ENCODE results near the gene LSP1.
"Not testable (repeated sequence)": the region's sequence is repeated elsewhere in the genome, so short reads cannot be mapped to it uniquely, and the experiment has no call there.

The LSP1 gene

DNA sequence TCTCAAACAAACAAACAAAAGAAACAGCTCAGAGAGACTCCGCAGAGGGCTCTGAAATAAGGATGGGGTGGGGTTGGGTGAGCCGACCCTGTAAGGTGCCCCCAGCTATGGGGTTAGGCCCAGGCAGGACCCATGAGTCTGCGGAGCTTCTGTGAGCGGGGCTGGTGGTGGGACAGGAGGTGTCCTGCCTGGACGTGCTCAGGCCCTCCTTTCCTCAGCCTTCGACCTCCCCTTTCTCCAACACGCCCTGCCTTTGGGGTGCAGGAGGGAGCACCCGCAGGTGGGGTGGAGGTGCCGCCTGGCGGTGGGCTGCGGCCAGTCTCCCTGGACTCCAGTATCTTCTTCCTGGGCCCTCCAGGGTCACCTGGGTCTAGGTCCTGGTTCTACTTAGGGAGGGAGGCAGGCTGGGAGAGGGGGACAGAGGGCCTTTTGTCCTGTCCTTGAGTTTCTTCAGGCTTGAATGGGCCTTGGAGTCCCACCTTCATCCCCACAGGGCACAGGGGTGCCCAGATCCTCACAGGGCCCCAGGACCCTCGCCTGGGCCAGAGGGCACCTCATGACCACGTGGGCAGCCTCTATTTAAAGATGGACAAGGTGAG lies 26.6 kb downstream of the LSP1 start:
- DNase-seq, result no peak

DNA sequence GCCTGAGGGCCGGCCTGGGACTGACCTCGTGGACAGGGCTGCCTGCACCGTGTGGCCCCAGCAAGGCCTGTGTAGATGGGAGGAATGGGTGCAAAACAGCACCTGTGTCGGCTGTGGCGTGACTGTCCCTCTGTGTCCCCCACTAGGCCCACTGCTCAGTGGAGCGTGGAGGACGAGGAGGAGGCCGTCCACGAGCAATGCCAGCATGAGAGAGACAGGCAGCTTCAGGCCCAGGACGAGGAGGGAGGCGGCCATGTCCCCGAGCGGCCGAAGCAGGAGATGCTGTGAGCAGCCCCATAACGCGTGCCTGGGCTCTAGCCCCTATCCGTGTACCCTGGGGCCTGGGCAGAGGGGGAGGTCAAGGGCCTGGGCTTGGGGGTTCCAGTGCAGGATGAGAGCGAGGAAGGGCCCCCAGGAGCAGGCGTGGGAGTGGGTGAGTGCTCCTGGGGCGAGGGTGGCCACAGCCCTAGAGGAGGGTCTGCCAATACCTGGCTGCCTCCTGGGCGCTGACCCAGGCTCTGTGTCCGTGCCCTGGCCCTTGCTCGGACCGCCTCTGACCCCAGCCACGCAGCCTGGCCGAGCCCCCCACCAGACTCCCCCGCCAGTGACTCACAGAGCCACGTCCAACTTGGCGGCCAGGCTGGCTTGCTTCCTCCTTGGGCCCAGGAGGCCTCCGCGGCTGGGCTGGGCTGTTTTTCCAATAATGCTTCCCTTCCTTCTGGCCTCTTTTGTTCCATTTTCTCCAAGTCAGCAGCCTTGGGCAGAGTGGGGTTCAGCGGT lies 27.2 kb downstream of the LSP1 start:
- DNase-seq, result no peak

DNA sequence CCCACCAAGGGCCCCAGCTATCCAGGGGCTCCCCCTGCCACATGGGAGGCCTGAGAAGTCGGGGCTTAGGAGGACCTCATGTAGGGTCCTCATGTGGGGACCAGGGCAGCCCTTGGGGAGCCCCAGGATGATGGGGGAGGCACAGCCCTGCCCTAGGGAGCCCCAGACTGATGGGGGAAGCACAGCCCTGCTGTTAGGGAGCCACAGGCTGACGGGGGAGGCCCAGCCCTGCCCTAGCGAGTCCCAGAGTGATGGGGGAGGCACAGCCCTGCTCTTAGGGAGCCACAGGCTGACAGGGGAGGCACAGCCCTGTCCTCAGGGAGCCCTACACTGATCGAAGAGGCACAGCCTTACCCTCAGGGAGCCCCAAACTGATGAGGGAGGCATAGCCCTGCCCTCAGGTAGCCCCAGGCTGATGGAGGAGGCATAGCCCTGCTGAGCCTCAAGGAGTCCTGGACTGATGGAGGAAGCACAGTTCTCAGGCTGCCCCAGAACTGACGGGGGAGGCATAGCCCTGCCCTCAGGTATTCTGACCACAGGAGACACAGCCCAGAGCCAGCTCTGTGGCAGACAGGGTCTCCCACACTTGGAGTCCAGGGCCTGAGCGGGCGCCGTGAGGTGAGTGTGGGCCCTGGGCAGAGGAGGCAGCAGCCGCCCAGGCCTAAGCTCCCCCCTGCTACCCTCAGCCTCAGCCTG lies 28.0 kb downstream of the LSP1 start:
- no peak for DNase-seq

DNA sequence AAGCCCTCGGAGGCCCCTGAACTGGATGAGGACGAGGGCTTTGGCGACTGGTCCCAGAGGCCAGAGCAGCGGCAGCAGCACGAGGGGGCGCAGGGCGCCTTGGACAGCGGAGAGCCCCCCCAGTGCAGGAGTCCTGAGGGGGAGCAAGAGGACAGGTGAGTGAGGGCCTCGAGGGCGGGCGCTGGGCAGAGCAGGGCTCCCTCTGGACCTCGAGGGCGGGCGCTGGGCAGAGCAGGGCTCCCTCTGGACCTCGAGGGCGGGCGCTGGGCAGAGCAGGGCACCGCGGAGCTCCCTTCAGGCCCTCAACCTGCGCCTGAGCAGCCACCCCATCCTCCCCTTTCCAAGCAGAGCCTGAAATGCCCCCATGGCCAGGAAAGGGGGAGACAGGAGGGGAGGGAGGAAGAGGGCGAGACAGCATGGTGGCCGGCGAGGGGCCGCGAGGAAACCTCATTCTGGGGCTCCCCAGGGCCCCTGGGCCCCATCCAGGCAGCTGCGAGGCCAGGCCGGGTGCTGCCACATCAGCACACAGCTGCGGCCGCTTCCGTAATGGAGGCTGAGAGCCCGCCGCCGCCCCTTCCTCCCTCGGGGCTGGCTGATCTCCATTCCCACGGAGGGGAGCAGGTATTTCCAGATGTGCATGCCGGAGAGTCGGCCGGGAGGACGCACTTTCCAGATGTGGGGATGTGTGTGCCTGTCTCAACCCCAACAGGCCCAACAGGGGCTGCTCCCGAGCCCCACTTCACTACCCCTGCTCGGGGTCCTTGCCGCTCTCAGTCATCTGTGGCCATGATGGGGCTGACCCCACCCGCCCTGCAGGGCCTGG lies 28.8 kb downstream of the LSP1 start:
- no peak for DNase-seq

DNA sequence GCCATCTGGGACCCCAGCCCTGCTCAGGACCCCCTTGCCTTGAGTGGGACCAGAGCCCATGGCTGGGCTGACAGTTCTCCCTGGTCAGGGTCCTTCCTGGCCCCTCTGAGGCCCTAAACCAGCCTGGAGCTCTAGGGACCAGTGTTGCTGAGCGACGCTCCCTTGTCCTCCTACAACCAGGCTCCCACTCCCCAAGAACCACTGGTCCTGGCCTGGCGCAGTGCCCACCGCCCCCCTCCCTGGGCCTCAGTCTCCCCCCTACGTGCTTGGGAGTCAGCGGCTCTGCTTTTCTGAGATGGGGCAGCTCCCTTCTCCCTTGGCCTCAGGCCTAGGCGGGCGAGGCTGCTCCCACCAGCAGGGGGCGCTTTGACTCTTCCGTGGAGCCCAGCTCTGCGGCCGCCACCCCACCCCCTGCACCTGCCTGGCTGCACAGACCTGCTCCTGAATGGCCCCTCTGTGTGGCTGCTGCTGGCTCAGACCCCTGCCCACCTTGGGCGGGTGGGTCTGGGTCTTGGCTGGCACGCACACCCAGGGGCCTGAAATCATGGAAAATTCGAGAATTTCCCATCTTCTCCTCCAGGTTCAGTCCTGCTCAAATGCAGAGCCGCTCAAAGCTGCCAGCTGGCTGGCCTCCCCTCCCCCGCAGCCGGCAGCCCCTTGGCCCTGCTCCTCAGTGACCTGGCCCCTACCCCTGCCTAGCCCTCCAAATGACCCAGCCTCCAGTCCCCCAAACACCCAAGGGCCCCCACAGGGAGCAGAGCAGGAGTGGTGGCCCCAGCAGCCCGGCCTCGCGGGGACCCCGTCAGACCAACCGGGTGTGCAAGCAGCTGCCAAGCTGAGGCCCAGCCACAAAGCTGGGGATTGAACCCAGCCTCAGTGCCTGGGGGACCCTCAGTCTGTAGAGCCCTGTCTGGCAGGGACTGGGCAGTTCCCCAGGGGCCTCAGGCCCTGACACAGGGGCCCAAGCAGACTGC lies 29.7 kb downstream of the LSP1 start:
- no peak for DNase-seq

DNA sequence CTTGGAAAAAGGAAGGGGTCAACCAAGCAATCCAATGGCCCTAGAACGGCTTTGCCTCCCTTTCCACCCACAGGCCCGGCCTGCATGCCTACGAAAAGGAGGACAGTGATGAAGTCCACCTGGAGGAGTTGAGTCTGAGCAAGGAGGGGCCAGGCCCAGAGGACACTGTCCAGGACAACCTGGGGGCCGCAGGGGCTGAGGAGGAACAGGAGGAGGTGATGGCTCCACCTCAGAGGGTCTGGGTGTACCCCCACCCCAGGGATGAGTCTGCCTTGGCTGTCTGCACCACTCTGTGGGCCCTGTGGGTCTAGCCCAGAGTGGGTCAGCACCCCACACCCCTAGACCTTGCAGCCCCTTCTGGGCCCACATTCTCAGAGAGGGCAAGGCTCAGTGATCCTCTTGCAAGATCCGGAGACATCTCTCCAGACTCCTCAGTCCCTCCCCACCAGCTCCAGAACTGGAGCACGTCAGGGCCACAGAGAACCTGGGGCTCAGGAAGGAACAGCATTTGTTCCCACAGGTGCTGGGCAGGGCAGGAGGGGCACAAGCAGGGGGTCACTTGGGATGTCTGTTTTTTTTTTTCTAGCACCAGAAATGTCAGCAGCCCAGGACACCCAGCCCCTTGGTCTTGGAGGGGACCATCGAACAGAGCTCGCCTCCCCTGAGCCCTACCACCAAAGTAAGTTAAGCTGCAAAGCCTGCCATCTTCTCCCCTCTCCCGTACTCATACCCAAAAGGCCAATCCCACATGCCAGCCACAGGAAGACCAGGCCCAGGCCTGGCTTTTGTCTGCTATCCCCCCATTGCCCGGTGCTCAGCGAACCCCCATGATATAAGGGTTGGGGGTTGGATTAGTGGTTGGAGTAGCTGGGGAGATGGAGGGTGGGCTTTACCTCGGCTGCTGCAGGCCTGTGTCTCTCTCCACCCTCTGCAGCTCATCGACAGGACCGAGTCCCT lies 30.7 kb downstream of the LSP1 start:
- DNase-seq, result no peak

DNA sequence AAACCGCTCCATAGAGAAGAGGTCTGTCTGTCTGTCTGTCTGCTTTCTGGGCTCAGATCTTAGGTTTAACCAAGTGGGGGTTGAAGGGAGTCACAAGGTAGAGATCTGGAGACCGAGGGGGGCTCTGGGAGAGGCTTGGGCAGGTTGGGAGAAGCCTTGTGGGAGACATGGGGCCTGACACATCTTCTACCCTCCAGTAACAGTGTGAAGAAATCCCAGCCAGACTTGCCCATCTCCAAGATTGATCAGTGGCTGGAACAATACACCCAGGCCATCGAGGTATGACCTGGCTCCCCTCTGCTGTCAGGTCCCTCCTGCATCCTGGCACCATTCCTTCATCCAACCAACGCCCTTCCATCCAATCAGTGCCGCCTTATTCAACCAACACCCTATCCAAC lies 31.4 kb downstream of the LSP1 start:
- DNase-seq, result no peak

DNA sequence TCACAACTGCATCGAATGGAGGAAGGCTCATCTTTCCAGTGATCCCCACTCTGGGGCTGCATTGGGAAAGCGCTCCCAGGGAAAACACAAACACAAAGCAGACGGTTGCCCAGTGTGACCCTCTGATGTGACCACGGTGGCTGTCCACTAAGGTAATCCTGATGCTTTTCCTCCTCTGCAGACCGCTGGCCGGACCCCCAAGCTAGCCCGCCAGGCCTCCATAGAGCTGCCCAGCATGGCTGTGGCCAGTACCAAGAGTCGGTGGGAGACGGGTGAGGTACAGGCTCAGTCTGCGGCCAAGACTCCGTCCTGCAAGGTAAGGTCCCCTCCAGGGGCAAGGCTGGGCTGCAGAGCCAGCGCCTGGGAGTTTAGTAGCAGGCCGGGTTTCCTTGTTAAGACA lies 33.7 kb downstream of the LSP1 start:
- not testable (repeated sequence) for DNase-seq

DNA sequence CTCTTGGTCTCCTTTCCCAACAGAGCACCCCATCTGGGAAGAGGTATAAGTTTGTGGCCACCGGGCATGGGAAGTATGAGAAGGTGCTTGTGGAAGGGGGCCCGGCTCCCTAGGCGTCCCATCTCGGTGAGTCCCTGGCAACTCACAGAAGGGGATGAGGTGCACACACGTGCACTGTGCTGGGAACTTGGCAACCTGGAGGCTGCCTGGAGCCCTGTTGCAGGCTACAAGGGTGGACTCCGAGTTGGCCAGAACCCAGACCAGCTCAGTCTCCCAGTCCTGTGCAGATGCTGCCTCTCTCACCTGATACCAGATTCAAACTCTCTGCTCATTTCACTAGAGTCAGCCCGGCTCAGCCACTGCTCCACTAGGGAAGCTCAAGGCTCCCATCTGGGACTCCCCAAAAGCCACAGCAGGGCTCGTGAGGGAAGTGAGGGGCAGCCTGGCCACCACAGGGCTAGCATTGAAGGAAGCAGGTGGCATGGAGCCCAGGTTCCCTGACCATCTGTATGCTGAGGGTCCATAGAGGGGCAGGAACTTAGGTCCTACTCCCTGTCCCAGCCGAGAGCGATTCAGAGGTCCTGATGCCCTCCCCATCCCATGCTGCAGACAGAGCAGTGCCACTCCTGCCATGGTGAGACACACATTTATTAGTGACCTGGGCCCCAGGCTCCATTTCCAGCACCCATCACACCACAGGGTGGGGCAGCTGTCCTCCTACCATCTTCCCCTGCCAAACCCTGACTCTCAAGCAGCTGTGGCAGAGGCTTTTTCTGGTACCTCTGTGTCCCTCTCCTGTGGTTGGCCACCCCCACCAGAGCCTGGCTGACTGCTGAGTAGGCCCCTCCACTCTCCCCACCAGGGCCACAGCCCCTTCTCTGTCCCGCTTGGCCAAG lies 34.8 kb downstream of the LSP1 start:
- no peak for DNase-seq

DNA sequence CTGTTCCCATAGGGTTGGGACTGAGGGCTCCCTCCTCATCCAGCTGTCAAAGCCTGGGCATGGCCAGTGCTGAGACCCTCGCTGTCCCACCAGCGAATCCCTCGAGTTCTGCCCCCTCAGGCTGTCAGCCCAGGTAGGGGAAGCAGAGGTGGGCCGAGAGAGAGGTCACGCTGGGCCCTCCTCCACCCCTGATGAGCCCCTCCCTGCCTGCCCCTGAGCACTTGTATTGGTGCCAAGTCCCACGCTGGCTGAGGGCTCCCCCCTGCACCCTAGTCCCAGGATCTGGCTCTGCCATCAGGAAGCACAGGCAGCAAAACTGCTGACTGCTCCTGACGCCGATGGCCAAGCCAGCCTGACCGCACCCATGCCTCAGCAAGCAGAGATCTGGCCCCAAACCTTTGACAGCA lies 35.5 kb downstream of the LSP1 start:
- no peak for DNase-seq

DNA sequence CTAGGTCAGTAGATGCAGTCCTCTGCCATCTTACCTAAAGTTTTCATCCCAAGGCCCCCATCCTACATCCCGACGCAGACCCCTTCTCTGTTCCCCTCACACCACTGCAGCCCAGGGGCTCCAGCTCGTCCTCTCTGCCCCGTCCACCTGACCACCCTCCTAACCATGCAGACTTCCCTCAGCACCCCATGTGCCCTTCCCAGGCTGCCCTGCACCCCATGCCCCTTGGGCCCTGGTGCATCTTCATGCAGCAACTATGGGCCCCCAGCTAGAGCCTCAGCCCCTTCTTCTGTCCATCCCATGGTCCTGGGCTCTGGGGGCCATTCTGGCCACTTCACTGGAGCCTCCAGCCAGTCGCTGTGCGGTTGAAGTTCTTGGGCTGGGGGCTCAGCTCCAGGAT lies 35.9 kb downstream of the LSP1 start:
- DNase-seq, result no peak

DNA sequence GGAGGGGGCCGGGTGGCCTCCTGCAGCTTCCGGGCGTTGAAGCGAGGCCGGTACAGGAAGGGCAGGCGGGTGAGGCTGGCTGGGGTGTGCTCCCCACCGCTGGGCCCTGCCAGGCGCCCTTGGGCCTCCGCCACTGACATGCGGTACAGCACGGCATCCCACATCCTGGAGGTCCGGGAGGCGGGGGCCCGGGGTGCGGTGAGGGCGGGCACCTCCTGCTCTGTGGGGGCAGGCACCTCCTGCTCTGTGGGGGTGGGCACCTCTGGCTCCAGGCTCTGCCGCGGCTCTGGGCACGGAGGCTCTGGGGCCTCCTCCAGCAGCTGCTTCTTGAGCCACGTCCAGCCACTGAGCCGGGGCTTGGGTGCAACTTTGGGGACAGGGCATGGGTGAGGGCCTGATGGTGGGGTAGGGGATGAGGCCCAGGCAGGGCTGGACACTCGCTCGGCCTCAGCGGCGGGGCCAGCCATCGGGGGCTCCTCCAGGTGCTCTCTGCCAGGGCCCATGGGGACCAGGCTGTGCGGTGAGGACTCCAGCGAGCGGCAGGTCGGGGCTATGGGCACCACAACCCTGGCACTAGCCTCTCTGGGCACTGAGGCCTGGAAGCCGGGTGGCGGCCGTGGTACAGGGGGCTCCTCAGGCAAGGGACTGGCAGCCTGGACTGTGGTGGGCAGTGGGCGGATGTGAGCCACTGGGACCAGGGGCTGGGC lies 36.5 kb downstream of the LSP1 start:
- DNase-seq, result no peak

DNA sequence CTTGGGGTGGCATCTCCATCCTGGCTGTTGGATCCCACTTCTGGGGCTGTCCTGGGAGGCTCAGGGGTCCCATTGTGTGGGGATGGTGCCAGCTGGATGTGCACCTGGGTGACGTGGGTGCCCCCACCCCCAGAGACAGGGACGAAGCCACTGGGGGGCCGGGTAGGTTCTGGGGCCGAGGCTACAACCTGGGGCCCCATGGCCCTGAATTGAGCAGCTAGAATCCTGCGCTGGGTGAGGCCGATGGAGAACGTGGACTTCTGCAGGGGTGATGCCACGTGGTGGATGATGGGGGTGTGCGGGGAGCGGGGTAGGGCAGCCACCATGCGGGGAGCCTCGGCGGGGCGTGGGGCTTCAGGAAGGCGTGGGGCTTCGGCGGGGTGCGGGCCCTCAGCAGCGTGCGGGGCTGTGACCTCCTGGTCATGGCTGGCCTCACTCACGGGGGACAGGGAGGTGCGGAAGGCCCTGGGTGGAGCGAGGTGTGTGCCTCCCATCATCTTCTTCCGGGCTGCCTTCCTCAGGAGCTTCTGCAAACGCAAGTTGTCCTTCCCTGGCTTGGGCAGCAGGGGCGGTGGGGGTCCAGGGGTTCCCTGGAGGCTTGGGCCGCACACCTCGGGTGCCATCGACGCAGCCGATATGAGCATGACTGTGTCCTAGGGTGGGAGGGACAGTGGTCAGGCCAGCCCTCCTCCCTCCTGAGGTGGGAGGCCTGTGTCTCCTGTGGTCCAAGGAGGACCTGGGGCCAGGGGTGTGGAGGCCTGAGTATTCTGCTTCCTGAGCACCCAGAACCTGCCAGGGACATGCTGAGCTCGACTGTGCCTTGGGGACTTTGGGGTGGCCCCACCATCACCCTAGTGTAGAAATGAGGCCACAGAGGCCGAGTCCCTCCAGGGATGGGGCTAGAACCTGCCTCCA lies 37.3 kb downstream of the LSP1 start:
- DNase-seq, result no peak

DNA sequence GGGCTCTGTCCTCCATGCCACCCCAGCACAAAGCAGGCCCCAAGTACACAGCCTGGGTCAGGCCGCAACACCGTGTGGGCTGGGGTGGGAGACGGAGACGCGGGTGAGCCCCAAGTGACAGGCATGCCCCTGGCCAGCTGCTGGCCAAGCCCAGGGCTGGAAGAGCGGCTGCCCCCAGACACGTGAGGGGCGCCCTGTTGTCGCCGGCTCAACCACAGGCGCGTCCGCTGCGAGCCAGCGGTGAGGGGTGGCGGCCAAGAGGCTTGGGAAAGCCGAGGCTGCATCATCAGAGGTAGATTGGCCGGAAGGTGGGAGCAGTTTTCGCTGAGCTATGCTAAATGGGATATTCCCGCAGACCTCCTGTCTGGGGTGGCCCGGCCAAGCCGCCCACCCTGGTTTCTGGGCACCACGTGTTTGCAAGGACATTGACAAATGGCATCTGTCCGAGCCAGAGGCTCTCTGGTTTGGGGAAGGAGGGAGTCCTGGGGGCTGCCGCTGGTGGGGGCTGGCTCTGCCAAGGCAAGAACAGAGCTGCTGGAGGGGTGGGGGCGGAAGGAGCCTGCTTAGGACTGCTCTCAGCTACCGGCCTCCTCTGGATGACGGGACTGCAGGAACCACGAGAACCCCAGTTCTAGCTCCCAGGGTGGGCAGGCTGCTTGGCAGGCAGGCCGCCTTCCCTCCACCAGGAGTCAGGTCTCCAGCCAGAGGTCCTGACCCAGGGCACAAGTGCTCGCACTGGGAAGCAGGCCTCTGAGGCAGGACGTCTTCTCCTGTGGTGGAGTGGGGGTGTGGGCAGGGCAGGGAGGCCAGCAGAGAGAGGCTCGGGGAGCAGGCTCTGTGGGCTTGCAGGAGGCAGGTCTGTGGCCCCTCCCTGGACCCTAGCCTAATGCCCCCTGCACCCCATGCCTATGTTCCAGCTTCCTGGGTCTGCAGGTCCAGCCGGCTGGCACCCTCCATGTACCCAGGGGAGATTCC lies 38.3 kb downstream of the LSP1 start:
- no peak for DNase-seq

DNA sequence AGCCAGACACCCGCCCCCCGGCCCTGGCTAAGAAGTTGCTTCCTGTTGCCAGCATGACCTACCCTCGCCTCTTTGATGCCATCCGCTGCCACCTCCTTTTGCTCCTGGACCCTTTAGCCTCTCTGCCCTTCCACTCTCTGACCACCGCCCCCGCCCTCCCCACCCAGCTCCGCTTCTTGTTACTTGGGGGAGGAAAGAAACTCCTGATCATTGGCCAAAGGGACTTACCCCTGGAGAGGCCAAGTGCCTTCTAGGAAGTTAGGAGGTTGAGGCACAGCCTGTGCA lies 38.9 kb downstream of the LSP1 start, which contains the start of gene PRR33:
TSS of gene PRR33 (minus strand) at position 65 of the 285 bp plus-strand sequence. CDS start 1,311 bp downstream, outside the sequence.
- no peak for DNase-seq

DNA sequence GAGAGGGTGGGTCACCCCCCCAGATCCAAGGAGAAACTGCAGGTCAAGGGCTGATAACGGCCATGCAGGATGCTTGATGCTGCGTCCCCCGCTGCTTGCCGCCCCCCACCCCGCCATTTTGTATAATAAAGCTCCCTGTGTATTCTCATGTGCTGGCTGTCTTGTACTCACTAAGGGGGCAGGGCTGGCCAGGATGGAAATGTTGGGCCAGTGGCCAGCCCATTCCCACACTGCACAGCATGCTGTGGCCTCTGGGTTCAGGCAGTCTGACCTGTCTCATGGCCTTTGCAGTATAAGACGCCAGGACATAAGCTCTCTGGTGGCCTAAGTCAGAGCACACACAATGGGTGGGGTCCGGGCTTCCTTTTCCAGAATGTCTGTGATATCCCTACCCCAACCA lies 39.2 kb downstream of the LSP1 start:
- DNase-seq, result no peak

DNA sequence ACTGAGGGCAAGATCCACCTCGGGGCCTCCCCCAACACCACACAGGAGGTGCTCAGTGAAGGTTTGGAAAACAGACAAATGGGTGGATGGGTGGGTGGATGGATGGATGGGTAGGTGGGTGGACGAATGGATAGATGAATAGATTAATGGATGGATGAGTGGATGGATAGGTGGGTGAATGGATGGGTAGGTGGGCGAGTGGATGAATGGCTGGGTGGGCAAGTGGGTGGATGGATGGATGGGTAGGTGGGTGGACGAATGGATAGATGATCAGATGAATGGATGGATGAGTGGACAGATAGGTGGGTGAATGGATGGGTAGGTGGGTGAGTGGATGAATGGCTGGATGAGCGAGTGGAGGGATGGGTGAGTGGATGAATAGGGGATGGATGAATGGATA lies 39.7 kb downstream of the LSP1 start:
- DNase-seq, result no peak
